ENCODE results near the gene NRP1.

GRCh38 chr10:33235951-33236350 is 98.5 kb downstream of the NRP1 start:
- TF ChIP-seq POLR2A (IDR thresholded peaks at IDR 0.05) (no peak), CTCF (IDR thresholded peaks at IDR 0.05 in 8 of 11, conservative IDR thresholded peaks at IDR 0.05 in 3 of 11) (no peak)

Measured in spleen (tissue), 7 donors.